Measurements from ENCODE around the gene COL5A2.

The COL5A2 gene

DNA sequence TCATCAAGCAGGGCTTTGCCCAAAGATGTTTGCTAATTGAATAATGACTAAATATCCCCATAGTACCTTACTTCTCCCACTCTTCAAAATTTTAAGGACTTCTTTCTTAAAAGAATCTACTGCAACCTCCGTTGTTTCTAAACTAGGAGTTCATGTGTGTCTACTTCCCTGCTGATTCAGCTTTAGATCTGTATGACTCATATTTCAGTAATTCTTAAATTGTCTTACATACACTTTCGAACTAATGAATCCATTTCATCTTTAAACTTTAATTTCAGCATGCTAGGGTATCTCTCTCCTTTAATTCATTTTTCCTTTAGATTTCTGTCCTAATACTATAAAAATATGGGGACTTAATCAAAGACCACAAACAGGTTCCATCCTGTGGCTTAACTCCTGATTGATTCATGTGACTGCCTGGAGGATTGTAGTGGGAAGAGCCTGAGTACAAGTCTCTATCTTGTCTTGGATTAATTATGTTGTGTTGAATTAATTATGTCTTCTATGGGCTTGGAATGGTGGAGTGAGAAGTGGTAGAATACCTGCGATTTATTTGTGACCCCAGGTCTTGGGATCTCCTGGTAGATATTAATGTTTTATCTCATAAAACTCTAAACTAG lies 24.9 kb upstream of the COL5A2 start:
- no peak overlapping the region for H3K9ac ChIP-seq (ENCODE audit: low read depth, low read length, poor library complexity, severe bottlenecking)
- H3K4me1 ChIP-seq (ENCODE audit: insufficient read depth, low read length, poor library complexity, severe bottlenecking) = no peaks in the 10 kb centered on the region
- H3F3A ChIP-seq (ENCODE audit: low read depth) = no peaks in the 10 kb centered on the region
- H3K4me2 ChIP-seq (ENCODE audit: low read depth, low read length, poor library complexity, severe bottlenecking) = no peak overlapping the region
- H3K9me3 ChIP-seq (ENCODE audit: insufficient read depth, low read depth, low read length) = no peaks in the 10 kb centered on the region
- H3K36me3 ChIP-seq (ENCODE audit: insufficient read depth, low read length) = no peaks in the 10 kb centered on the region
- H3K27me3 ChIP-seq (ENCODE audit: insufficient read depth, low read length, poor library complexity, severe bottlenecking) = no peaks in the 10 kb centered on the region
- H3K9me2 ChIP-seq (replicated peaks; ENCODE audit: low read depth, low read length) = no peaks in the 10 kb centered on the region
- no peaks in the 10 kb centered on the region for H4K20me1 ChIP-seq (ENCODE audit: insufficient read depth, low read length, poor library complexity, severe bottlenecking)
- H2AFZ ChIP-seq (ENCODE audit: low read length) = no peak overlapping the region
- no peaks in the 10 kb centered on the region for H3K79me2 ChIP-seq (ENCODE audit: insufficient read depth, low read length)
- no peak for TF ChIP-seq EZH2phosphoT487 (IDR thresholded peaks at IDR 0.05; ENCODE audit: borderline replicate concordance)
- H3K4me3 ChIP-seq (ENCODE audit: low read length, poor library complexity, severe bottlenecking) = no peak overlapping the region

- no peak overlapping the region for H3K4me2 ChIP-seq (ENCODE audit: low read depth, low read length, poor library complexity, severe bottlenecking)
- H3K27me3 ChIP-seq (ENCODE audit: insufficient read depth, low read length, poor library complexity, severe bottlenecking) = no peaks in the 10 kb centered on the region
- no peak overlapping the region for H3K4me3 ChIP-seq (ENCODE audit: low read length, poor library complexity, severe bottlenecking)
- no peaks in the 10 kb centered on the region for H3K4me1 ChIP-seq (ENCODE audit: insufficient read depth, low read length, poor library complexity, severe bottlenecking)
- no peak overlapping the region for H2AFZ ChIP-seq (ENCODE audit: low read length)
- no peaks in the 10 kb centered on the region for H3K9me3 ChIP-seq (ENCODE audit: insufficient read depth, low read depth, low read length)
- H3K9me2 ChIP-seq (replicated peaks; ENCODE audit: low read depth, low read length) = no peaks in the 10 kb centered on the region
- no peaks in the 10 kb centered on the region for H3F3A ChIP-seq (ENCODE audit: low read depth)
- H3K79me2 ChIP-seq (ENCODE audit: insufficient read depth, low read length) = no peaks in the 10 kb centered on the region
- TF ChIP-seq EZH2phosphoT487 (IDR thresholded peaks at IDR 0.05; ENCODE audit: borderline replicate concordance) (no peak), CTCF (conservative IDR thresholded peaks at IDR 0.05; ENCODE audit: low read length) (no peak)
- H3K9ac ChIP-seq (ENCODE audit: low read depth, low read length, poor library complexity, severe bottlenecking) = no peak overlapping the region
- no peaks in the 10 kb centered on the region for H3K36me3 ChIP-seq (ENCODE audit: insufficient read depth, low read length)
- H4K20me1 ChIP-seq (ENCODE audit: insufficient read depth, low read length, poor library complexity, severe bottlenecking) = no peaks in the 10 kb centered on the region
Measured at GRCh38 chr2:189203177-189203799, 23.7 kb upstream of the COL5A2 start.

GRCh38 chr2:189199797-189200196 lies 20.2 kb upstream of the COL5A2 start:
- H3K36me3 ChIP-seq (ENCODE audit: insufficient read depth, low read length) = no peaks in the 10 kb centered on the region
- no peak overlapping the region for H2AFZ ChIP-seq (ENCODE audit: low read length)
- H3F3A ChIP-seq (ENCODE audit: low read depth) = no peaks in the 10 kb centered on the region
- H3K4me1 ChIP-seq (ENCODE audit: insufficient read depth, low read length, poor library complexity, severe bottlenecking) = no peaks in the 10 kb centered on the region
- TF ChIP-seq EZH2phosphoT487 (IDR thresholded peaks at IDR 0.05; ENCODE audit: borderline replicate concordance) (no peak), CTCF (conservative IDR thresholded peaks at IDR 0.05; ENCODE audit: low read length) (no peak)
- H3K4me2 ChIP-seq (ENCODE audit: low read depth, low read length, poor library complexity, severe bottlenecking) = no peak overlapping the region
- H3K27me3 ChIP-seq (ENCODE audit: insufficient read depth, low read length, poor library complexity, severe bottlenecking) = no peaks in the 10 kb centered on the region
- H3K9ac ChIP-seq (ENCODE audit: low read depth, low read length, poor library complexity, severe bottlenecking) = no peak overlapping the region
- no peaks in the 10 kb centered on the region for H3K79me2 ChIP-seq (ENCODE audit: insufficient read depth, low read length)
- H3K9me3 ChIP-seq (ENCODE audit: insufficient read depth, low read depth, low read length) = no peaks in the 10 kb centered on the region
- H3K9me2 ChIP-seq (replicated peaks; ENCODE audit: low read depth, low read length) = no peaks in the 10 kb centered on the region
- H3K4me3 ChIP-seq (ENCODE audit: low read length, poor library complexity, severe bottlenecking) = no peak overlapping the region
- H4K20me1 ChIP-seq (ENCODE audit: insufficient read depth, low read length, poor library complexity, severe bottlenecking) = no peaks in the 10 kb centered on the region

GRCh38 chr2:189192766-189193165 lies 13.2 kb upstream of the COL5A2 start:
- Histone ChIP-seq H3K36me3 (ENCODE audit: insufficient read depth, low read length) (no peaks in the 10 kb centered on the region), H3K4me2 (ENCODE audit: low read depth, low read length, poor library complexity, severe bottlenecking) (no peak overlapping the region), H3F3A (ENCODE audit: low read depth) (no peaks in the 10 kb centered on the region), H3K9me3 (ENCODE audit: insufficient read depth, low read depth, low read length) (no peaks in the 10 kb centered on the region), H3K4me1 (ENCODE audit: insufficient read depth, low read length, poor library complexity, severe bottlenecking) (no peaks in the 10 kb centered on the region), H3K9ac (ENCODE audit: low read depth, low read length, poor library complexity, severe bottlenecking) (no peak overlapping the region), H3K27me3 (ENCODE audit: insufficient read depth, low read length, poor library complexity, severe bottlenecking) (no peaks in the 10 kb centered on the region), H3K4me3 (ENCODE audit: low read length, poor library complexity, severe bottlenecking) (no peak overlapping the region), H3K79me2 (ENCODE audit: insufficient read depth, low read length) (no peaks in the 10 kb centered on the region), H2AFZ (ENCODE audit: low read length) (no peak overlapping the region), H3K9me2 (replicated peaks; ENCODE audit: low read depth, low read length) (no peaks in the 10 kb centered on the region), H4K20me1 (ENCODE audit: insufficient read depth, low read length, poor library complexity, severe bottlenecking) (no peaks in the 10 kb centered on the region)
- TF ChIP-seq EZH2phosphoT487 (IDR thresholded peaks at IDR 0.05; ENCODE audit: borderline replicate concordance) (no peak), CTCF (conservative IDR thresholded peaks at IDR 0.05; ENCODE audit: low read length) (no peak)
